HG02870 (cell line): ENCODE measurements around the gene TOR2A.
"Not testable (repeated sequence)": the region's sequence is repeated elsewhere in the genome, so short reads cannot be mapped to it uniquely, and the experiment has no call there.

ENCODE experiments used
- ATAC-seq: cut with Tn5 transposase; IDR thresholded peaks from one replicate; pipeline ENCODE4 v1.9.1; 2021; ENCODE audit warnings: mild to moderate bottlenecking, moderate library complexity; ENCODE audit not compliant: unreplicated experiment

Gene TOR2A

DNA sequence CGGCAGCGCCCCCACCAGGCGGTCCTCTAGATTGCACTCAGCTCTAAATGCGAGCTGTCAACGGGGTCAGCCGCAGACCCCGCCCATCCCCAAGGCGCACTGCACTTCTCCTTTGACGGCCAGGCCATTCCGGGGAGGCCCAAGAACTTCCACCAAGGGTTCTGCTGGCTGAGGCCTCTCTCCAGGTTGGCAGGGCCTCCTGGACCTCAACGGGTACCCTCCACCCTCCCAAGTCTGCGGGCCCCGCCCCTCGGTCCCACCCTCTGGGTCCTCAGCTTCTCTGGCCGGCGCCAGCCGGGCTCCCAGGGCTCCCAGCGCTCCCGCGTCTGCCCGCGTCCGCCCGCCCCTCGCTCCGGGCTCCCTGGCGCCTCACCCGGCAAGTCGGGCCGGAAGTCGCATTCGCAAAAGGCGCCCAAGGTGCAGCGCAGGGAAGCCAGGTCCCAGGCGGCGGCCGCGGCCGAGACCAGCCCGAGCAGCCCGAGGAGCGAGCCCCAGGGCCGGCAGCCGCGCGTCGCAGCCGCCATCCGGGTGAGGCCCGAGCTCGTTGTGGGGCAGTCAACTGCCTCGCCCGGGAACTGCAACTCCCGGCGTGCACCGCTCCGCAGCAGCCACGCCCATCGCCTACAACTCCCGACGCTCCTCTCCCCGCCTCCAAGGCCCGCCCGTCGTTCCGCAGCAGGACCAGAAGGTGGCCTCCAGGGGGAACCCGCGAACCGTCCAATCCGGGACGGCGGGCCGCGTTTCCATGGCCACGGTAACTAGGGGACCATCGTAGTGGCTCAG is at the start of gene TOR2A:
Gene TOR2A, minus strand, starts transcription at position 548 of the 783 bp plus-strand sequence. Its CDS starts 24 bp downstream, at position 524.
- peak; percentile 87 for ATAC-seq

DNA sequence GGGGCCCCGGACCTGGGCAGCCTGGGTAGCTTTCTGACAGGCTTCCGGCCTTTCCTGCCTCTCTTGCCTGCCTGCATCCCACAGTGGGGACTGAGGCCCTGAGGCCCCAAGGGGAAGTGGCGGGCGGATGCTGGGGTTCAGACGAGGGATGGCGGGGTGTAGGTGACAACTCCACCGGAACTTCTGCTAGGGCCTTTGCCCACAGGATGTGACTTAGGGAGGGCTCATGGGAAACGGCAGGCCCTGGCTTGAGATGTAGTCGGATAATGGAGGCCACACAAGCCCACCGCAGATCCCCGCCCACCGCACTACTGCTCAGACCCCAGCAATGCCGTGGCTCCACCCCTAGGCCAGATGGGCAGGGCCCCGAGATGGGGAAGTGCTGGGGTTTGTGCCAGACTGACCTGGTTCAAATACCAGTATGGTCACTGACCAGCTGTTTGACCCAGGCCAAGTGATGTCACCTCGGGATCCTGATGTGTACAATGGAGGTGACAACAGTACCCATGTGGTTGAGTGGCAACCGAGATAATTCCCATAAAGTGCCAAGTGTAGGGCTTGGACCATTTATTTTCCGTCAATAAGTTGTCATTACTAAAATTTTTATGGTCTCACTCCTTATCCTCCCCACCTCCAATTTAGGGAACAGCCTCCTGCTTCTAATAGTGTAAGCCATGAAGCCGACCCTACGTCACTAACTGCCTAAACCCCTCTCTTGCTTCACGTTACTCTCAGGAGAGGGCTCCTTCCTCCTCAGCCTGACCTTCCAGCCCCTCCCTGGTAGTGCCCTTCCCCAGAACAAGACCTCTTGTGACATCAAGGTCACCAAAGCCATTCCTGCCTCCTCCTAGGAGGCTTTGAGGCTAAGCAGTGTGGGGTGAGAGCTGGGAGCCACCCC is 48.3 kb upstream of the TOR2A start:
- no peak for ATAC-seq

DNA sequence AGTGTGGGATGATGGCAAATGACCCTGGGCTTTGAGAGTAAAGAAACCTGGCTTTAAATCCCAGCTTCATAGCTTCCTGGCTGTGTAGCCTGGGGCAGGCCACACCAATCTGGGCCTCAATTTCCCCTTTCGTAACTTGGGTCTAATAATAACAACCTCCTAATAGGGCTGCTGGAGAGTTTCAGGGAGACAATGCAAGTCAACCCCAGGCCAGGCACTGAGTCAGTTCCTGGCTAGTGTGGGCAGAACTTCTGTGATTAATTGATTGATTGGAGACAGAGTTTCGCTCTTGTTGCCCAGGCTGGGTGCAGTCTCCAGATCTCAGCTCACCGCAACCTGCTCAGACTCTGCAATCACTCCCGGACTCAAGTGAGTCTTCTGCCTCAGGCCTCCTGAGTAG is 46.7 kb upstream of the TOR2A start:
- ATAC-seq, result no peak

DNA sequence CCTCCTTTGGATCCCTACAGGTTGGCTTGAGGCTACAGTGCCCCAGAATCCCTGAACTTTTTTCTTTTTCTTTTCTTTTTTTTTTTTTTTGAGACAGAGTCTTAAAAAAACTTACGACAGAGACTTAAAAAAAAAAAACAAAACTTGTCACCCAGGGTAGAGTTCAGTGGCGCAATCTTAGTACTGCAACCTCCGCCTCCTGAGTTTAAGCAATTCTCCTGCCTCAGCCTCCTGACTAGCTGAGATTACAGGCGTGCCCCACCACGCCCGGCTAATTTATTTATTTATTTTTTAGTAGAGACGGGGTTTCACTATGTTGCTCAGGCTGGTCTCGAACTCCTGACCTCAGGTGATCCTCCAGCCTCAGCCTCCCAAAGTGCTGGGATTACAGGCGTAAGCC is 45.8 kb upstream of the TOR2A start:
- ATAC-seq, result not testable (repeated sequence)

DNA sequence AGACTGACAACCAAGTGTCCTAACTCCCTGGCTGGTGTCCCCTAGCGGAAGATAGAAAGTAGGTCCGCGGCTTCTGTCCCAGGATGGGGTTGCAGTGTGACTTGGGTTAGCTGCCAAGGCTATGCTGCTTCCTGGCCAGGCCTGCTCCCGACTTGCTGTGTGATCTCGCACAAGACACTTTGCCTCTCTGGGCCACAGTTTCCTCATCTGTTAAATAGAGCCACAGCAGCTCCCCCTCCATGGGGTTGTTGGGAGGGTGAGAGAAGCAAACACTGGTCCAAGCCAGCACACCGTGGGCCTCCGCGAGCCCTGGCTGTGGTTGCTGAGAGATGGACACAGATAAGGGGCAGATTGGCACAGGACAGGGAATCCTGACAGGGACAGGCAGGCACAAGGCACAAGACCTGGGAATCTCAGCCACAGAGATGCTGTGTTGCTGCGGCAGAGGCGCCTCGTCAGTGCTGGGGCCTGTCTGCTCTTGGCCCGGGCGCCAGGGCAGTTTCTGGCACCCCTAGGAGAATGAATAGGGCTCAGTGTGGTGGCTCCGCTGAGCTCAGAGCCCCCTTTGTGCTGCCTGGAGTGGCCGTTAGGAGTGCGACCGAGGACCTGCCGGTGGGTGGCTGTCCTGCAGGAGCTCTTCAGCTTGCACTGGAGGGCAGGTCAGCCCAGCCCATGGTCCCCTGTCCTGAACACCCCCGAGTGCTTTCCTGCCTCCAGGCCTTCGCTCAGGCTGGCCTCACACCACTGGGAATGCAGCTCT is 45.2 kb upstream of the TOR2A start:
- ATAC-seq, result no peak

DNA sequence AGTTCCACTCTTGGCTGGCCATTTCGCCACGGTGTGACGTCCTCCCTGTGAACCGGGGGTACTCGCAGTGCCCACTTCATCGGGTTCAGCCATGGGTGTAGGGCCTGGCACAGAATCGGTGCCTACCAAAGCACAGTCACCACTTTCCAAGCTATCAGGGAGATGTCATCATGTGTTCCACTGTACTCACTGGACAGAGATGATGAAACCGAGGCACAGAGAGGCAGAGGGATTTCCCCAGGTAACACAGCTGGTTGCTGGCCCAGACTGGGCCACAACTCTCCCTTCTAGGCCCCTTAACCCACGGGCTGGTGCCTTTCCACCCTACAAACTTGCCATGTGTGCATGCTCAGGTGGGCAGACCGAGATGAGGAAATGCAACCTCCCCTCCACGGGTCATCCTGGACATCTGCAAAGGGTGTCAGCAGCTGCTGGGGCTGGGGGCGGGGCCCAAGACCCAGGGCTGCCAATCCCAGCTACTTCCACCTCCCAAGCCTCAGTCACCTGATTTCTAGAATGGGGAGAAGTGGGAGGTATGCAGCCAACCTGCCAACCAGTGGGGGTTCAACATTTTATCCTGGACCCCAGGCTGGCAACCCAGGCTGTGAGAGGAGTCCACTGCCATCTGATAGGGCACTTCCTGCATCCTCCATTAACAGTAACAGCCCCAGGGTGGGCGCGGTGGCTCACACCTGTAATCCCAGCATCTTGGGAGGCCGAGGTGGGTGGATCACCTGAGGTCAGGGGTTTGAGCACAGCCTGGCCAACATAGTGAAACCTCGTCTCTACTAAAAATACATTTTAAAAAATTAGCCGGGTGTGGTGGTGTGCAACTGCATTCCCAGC is 44.3 kb upstream of the TOR2A start:
- peak; percentile 46 for ATAC-seq

DNA sequence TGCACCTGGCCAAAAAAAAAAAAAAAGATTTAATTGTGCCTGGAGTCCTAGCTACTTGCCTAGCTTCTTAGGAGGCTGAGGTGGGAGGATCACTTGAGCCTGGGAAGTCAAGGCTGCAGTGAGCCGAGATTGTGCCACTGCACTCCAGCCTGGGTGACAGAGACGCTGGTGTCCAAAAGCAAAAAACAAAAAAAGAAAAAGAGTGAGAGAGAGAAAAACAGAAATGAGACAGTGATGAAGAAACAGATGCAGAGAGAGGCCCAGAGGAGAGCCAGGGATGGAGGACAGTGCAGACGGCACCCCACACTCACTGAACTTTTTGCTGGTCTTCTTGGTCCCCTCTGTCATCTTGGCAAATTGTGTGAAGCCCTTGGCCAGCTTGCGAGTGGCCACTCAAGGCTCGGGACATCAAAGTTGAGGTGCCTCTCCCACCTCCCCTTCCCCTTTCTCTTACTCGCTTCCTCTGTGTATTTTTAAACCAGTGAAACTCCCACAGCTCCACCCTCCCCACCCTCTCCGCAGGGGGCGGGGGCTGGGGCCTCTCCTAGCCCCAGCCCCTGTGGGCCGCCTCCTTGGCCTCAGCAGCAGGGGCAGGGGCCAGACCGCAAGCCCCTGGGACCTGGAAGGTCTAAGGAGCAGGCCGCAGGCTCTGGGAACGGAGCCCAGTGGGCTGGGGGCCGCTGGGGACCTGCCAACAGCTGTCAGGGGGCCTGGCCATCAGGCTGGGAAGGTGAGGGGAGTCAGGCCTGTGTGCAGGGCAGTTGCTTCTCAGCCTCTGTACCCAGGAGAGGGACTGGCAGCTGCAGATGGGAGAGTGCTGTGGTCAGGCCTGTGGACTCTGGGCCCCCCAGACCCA is 43.4 kb upstream of the TOR2A start, which contains the start of gene SH2D3C:
Gene SH2D3C, minus strand, starts transcription at position 387 of the 856 bp plus-strand sequence. Its CDS starts 39 bp downstream, at position 348.
- ATAC-seq, result no peak

DNA sequence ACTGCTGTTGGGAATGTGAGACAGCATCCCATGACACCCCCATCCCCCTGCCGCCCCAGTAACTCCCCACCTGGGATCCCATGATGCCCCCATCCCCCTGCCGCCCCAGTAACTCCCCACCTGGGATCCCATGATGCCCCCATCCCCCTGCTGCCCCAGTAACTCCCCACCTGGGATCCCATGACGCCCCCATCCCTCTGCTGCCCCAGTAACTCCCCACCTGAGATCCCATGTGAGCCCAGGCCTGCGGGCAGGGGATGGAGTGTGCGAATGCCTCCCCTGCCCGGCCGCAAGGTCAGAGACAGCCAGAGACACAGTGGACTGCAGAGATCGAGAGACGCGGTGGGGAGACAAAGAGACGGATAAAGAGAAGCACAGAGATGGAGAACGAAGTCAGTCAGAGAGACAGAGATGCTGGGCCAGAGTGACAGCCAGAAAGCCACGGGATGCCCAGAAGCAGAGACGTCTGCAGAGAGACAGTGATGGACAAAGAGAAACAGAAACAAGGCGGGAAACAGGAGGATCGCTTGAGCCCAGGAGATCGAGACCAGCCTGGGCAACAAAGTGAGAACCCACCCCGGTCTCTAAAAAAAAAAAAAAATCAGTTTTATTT is 42.4 kb upstream of the TOR2A start:
- ATAC-seq, result no peak

DNA sequence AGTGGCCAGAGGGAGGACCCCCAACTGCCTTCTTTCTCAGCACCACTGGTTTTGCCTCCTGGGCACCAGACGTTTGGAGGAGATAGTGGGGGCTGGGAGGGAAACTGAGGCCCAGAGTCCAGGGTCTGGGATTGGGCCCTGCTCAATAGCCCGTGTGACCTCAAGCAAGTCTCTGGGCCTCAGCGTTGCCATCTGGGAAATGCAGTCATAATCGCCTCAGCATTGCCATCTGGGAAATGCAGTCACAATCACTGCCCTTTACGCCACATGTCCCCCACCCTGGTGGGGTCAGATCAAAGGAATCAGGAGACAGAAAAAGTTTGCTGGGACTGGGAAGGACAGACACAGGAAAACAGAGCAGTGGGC is 41.8 kb upstream of the TOR2A start:
- ATAC-seq, result no peak

DNA sequence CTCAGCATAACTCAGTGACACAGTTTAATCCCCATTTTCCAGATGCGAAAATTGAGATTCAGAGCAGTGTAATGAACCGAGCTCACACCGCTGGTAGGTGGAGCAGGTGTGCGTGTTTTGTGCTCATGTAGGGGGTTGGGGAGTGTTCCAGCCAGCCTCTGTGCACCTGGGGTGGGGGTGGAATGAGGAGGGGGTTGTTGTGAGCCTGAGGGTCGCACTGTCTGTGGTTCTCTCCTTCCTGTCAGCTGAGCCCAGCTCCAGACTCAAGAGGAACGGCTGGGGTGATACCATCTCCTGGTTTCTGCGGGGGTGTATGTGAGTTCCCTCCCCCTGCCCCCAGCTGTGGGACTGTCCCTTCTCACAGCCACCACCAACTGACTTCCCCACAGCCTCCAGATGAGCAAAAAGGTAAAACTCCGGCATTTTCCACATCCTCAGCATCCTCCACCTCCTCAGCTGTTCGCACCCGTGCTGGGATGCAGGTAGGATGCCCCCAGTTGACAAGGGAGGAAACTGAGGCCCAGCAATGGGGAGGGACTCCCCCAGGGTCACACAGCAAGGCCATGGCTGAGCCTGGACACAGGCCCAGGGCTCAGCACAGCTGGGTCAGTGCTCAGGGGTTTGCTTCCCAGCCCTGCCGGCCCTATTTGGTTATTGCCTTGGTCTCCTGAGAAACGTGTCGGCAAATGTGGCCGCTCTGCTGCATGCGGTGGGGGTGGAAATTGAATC is 41.3 kb upstream of the TOR2A start:
- peak; percentile 34 for ATAC-seq

DNA sequence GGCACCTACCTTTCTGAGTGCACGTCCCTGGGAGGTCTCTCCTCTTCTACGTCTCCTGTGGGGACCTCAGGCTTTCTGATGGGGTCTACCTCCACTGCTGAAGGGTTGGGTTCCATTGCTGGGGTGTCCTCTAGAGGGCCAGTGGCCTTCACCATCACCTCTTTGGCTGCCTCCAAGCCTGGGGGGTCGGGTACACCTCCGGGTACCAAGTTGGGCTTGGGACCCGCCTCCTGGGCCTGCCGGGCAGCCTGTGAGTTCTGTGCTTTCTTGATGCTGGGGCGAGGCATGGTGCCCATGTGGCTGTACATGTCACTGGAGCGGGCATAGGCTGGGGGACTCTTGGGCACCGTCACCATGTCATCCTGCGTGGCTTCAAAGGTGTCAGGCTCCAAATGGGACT is 38.9 kb upstream of the TOR2A start:
- ATAC-seq, result no peak

DNA sequence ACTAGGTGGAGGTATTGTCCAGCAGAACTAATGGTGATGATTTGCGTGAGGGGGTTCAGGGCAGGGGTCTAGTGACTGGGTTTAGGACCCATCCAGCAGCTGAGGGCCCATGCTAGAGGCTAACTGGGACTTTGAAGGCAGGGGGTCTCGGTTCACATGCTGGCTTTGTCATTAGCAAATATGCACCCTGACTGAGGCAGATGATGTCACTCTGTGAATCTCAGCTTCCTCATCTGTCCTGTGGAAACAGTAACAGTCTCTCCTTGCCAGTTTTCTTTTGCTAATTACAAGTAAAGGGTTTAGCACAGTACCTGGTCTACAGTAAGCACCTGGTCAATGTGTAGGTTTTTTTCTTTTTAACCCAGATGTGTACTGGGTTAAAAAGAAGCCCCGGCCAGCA is 38.2 kb upstream of the TOR2A start:
- ATAC-seq, result no peak

DNA sequence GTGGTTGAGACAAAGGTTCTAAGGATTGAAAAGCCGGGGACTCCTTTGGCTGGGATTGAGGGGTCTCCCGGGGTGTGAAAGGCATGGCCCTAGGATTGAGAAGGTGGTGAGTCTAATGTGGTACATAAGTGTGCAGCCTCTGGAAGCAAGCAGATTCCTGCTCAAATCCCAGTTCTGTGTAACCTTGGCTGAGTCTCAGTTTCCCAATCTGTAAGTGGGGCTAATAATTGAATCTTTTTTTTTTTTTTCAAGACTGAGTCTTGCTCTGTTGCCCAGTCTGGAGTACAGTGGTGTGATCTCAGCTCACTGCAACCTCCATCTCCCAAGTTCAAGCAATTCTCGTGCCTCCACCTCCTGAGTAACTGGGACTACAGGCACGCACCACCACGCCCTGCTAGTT is 37.5 kb upstream of the TOR2A start:
- ATAC-seq, result no peak

DNA sequence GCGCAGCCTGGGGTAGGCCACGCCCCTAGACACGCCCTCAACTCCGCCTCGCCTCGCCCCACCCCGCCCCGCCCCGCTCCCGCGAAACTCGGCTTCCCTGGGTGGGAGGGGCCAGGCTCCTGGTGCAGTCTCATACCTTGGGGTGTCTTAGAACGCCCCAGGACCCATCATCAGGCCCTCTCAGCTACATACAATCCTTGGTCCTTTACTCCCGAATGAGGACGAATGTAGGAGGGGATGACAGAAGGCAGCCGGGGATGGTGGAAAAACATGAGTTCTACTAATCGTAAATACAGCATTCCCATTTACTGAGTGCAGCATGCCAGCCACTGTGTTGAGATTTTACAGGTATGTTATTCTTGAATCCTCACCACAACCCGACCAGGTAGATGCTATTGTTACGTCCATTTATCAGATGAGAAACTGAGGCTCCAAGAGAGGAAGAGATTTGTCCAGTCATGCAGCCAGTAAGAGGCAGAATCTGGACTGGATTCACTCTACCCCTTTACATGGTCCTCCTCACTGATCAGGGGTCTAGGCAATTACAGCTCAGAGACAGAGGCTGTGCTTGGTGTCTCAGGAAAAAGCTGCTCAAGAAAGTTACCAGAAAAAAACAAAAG is 36.6 kb upstream of the TOR2A start:
- no peak for ATAC-seq

DNA sequence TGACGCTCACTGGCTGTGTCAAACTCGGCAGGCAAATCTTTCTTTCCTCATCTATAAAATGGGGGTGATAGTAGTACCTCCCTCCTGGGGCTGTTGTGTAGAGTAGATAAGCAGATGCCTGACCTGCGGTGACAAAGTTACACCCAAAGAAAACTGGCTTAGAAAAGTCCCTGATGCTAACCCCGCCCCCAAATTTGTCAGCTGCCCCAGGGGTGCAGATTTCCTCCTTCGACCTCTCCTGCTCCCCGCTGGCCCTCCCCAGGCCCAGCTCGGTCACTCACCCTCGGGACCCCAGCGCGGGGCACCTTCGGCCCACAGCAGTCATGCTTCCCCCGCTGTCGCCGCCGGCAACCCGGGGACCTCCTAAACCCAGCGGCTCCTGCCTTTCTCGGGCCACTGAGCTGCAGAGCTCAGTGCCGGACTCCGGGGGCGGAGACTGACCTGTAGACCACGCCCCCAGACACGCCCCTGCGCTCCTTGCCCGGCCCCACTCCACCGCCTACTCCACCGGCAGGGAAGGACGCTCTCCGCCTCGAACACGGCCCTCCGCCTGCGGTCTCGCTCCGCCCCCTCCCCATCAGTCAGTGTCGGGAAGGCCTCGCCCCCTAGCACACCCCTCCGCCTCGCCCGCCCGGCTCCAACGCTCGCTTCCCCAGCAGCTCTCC is 35.9 kb upstream of the TOR2A start:
- peak; percentile 89 for ATAC-seq

DNA sequence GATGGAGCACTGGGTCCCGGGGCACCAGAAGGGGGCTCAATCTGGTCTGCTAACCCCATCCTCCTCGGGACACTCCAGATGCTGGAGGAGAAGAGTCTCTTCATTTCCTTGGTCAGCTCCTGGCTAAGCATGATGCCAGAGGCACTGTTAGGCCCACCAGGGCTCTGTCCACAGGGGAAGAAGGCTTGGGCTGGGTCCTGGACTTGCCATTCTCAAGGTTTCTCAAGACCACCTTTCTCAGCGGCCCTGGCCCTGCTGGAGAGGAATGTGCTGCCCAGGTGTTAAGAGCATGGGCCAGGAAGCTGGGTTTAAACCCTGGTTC is 35.5 kb upstream of the TOR2A start:
- ATAC-seq, result no peak

DNA sequence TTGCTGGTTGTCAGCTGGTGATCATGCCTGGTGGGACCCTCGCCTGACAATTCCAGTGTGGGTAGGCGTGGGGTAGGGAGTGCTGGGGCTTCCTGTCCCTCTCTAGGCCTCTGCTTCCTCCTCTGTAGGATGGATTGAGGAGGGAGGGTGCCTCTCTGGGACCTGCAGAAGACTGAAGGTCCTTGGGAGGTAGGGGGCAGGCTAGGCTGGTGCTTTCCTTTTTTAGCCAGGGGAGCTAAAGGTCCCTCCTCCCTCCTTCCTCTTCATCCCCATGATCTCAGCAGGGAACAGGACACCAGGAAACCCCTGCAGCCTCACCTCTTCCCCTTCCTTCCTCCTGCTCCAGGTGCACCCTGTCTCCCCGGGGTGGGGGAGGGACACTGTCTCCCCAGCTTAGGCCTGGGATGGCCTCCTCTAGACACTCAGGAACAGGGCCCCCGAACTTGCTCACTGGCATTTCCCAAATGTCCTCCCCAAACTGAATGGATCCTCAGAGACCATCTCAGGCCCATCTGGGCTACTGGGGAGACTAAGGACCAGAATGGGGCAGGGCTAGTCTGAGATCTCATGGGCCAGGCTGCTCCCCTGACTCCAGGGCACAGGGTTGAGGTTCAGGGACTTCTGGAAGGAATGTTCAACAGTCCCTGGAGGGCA is 35.0 kb upstream of the TOR2A start:
- ATAC-seq, result no peak
